OCI-LY1 (cell line): ENCODE measurements around the gene DACH1.

Experiments used
- H2AFZ ChIP-seq: fragments of 200-600 bp; sonication (generic), shearing (Covaris generic); 2 replicates; pipeline ENCODE4 v1.6.0; 2014; ENCODE audit warnings: antibody characterized with exemption, mild to moderate bottlenecking, low read length
- H3F3A ChIP-seq: fragments of 200-600 bp; sonication (generic), shearing (Covaris generic); 2 replicates; pipeline ENCODE4 v1.6.0; 2014; ENCODE audit warnings: mild to moderate bottlenecking, antibody characterized with exemption, low read length, moderate library complexity; ENCODE audit not compliant: insufficient read depth
- H3K27ac ChIP-seq: fragments of 200-600 bp; sonication (generic); 2 replicates; pipeline ENCODE4 v1.5.1; 2014; ENCODE audit warnings: low read length, mixed run types, mild to moderate bottlenecking, low read depth; ENCODE audit not compliant: poor library complexity, severe bottlenecking
- H3K27me3 ChIP-seq: fragments of 200-600 bp; sonication (generic); 2 replicates; pipeline ENCODE4 v1.6.0; 2014; ENCODE audit warnings: antibody characterized with exemption, mild to moderate bottlenecking, low read length, moderate library complexity; ENCODE audit not compliant: insufficient read depth
- H3K36me3 ChIP-seq: fragments of 200-600 bp; sonication (generic); 2 replicates; pipeline ENCODE4 v1.6.1; 2014; ENCODE audit warnings: mild to moderate bottlenecking, antibody characterized with exemption, low read length, moderate library complexity, mixed read lengths; ENCODE audit not compliant: insufficient read depth
- H3K4me1 ChIP-seq: fragments of 200-600 bp; sonication (generic); 2 replicates; pipeline ENCODE4 v1.5.1; 2014; ENCODE audit warnings: mild to moderate bottlenecking, low read length, moderate library complexity; ENCODE audit not compliant: insufficient read depth, severe bottlenecking
- H3K4me2 ChIP-seq: fragments of 200-600 bp; sonication (generic), shearing (Covaris generic); 2 replicates; pipeline ENCODE4 v1.6.1; 2014; ENCODE audit warnings: low read length
- H3K4me3 ChIP-seq: fragments of 200-600 bp; sonication (generic); 2 replicates; pipeline ENCODE4 v1.5.1; 2014; ENCODE audit warnings: low read length, low read depth, mild to moderate bottlenecking, mixed read lengths; ENCODE audit not compliant: poor library complexity, severe bottlenecking
- H3K79me2 ChIP-seq: fragments of 200-600 bp; shearing (Covaris generic); 2 replicates; pipeline ENCODE4 v1.6.1; 2016; ENCODE audit warnings: mixed run types, low read length, mixed read lengths; ENCODE audit not compliant: insufficient read depth
- H3K9ac ChIP-seq: fragments of 200-600 bp; sonication (generic), shearing (Covaris generic); 2 replicates; pipeline ENCODE4 v1.6.1; 2014; ENCODE audit warnings: mild to moderate bottlenecking, low read length, mixed read lengths
- H3K9me2 ChIP-seq: fragments of 200-600 bp; sonication (generic), shearing (Covaris generic); 2 replicates; pipeline ENCODE4 v1.6.1; 2014; ENCODE audit warnings: low read depth, mild to moderate bottlenecking, low read length, mixed read lengths
- H3K9me3 ChIP-seq: fragments of 200-600 bp; shearing (Covaris generic); 2 replicates; pipeline ENCODE4 v1.6.1; 2014; ENCODE audit warnings: low read length, mixed read lengths
- H4K20me1 ChIP-seq: fragments of 200-600 bp; sonication (generic), shearing (Covaris generic); 2 replicates; pipeline ENCODE4 v1.6.0; 2016; ENCODE audit warnings: mild to moderate bottlenecking, low read length; ENCODE audit not compliant: insufficient read depth
- EZH2 ChIP-seq: fragments of 200-600 bp; sonication (generic), shearing (Covaris generic); IDR thresholded peaks from 2 replicates; pipeline ENCODE4 v1.8.0; 2017; ENCODE audit warnings: borderline replicate concordance, mixed run types, mild to moderate bottlenecking, antibody characterized with exemption, low read length, moderate library complexity, mixed read lengths
- TF ChIP-seq, protein P1 (sequence below): fragments of 200-600 bp; sonication (generic), shearing (Covaris generic); IDR thresholded peaks from 2 replicates; pipeline ENCODE4 v1.5.1; 2017; ENCODE audit warnings: mild to moderate bottlenecking, antibody characterized with exemption, low read length, moderate library complexity, mixed read lengths

Gene DACH1

DNA sequence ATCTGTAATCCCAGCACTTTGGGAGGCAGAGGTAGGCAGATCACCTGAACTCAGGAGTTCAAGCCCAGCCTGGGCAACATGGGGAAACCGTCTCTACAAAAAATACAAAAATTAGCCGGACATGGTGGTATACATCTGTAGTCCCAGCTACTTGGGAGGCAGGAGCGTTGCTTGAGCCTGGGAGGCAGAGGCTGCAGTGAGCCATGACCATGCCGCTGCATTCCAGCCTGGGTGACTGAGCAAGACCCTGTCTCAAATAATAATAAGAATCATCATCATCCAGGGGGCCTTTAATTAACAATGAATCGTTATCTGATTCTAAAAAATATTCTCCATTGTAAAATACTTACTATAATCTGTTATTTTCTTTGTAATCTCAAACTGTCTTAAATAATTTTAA lies 283.4 kb downstream of the DACH1 start:
- no peak overlapping the region for H3K4me3 ChIP-seq
- H4K20me1 ChIP-seq: no peaks in the 10 kb centered on the region
- no peak overlapping the region for H3K27ac ChIP-seq
- TF ChIP-seq, protein P1, sequence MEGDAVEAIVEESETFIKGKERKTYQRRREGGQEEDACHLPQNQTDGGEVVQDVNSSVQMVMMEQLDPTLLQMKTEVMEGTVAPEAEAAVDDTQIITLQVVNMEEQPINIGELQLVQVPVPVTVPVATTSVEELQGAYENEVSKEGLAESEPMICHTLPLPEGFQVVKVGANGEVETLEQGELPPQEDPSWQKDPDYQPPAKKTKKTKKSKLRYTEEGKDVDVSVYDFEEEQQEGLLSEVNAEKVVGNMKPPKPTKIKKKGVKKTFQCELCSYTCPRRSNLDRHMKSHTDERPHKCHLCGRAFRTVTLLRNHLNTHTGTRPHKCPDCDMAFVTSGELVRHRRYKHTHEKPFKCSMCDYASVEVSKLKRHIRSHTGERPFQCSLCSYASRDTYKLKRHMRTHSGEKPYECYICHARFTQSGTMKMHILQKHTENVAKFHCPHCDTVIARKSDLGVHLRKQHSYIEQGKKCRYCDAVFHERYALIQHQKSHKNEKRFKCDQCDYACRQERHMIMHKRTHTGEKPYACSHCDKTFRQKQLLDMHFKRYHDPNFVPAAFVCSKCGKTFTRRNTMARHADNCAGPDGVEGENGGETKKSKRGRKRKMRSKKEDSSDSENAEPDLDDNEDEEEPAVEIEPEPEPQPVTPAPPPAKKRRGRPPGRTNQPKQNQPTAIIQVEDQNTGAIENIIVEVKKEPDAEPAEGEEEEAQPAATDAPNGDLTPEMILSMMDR: no peak
- no peak for TF ChIP-seq EZH2
- no peaks in the 10 kb centered on the region for H3K27me3 ChIP-seq
- no peaks in the 10 kb centered on the region for H3K9me2 ChIP-seq
- no peaks in the 10 kb centered on the region for H3K9me3 ChIP-seq
- no peak overlapping the region for H2AFZ ChIP-seq
- H3K36me3 ChIP-seq: no peaks in the 10 kb centered on the region
- H3K4me2 ChIP-seq: no peak overlapping the region
- no peaks in the 10 kb centered on the region for H3K4me1 ChIP-seq
- H3K79me2 ChIP-seq: no peaks in the 10 kb centered on the region
- H3K9ac ChIP-seq: no peak overlapping the region
- H3F3A ChIP-seq: no peaks in the 10 kb centered on the region

DNA sequence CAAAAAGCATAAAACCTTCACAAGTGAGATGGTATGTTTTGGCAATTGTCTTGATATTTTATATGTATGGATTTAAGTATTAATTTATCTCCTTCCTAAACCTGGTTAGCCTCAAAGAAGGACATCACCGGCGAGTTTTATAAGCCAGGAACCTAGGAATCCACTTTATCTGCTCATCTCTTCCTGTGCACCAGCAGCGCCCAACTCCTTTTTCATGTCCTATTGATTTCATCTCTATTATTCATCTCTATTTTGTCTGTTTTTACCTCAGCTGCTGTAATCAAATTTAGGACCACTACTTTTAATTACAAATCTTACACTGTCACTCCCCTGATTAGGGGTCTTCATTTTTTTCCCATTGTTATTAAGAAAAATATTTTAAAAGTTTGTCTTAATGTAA lies 286.4 kb downstream of the DACH1 start:
- Histone ChIP-seq H3K79me2 (no peaks in the 10 kb centered on the region), H3K36me3 (no peaks in the 10 kb centered on the region), H3K9me3 (no peaks in the 10 kb centered on the region), H3F3A (no peaks in the 10 kb centered on the region), H3K9me2 (no peaks in the 10 kb centered on the region), H3K27ac (no peak overlapping the region), H3K4me2 (no peak overlapping the region), H4K20me1 (no peaks in the 10 kb centered on the region), H3K4me1 (no peaks in the 10 kb centered on the region), H3K9ac (no peak overlapping the region), H3K4me3 (no peak overlapping the region), H3K27me3 (no peaks in the 10 kb centered on the region), H2AFZ (no peak overlapping the region)
- no peak for TF ChIP-seq EZH2
- TF ChIP-seq, protein P1: no peak

DNA sequence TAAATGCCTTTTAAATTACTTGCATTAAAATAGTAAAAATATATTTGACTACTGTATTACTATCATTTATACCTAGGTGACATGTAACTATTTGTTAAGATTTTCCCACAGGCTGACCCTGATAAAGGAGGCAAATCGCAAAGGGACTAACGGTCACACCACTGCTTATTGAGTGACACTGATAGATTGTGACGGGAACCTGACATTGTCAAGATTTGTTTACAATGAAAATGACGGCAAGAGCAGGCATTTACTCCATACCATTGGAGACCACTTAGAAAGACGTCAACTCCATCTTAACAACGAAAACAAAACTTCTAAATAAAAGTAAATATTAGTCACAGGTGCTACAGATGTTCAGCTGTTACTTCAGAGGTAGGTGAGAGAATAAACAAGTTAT lies 289.0 kb downstream of the DACH1 start:
- Histone ChIP-seq H3K4me2 (no peak overlapping the region), H3K27ac (no peak overlapping the region), H2AFZ (no peak overlapping the region), H3K36me3 (no peaks in the 10 kb centered on the region), H3F3A (no peaks in the 10 kb centered on the region), H3K9me3 (no peaks in the 10 kb centered on the region), H3K79me2 (no peaks in the 10 kb centered on the region), H3K27me3 (no peaks in the 10 kb centered on the region), H3K9me2 (no peaks in the 10 kb centered on the region), H3K4me3 (no peak overlapping the region), H3K4me1 (no peaks in the 10 kb centered on the region), H4K20me1 (no peaks in the 10 kb centered on the region), H3K9ac (no peak overlapping the region)
- TF ChIP-seq, protein P1: no peak
- no peak for TF ChIP-seq EZH2
